Bronchial epithelial cell (primary cell): ENCODE data around the gene MLPH. TPM values are rescaled to one million over a fixed set of nuclear protein-coding genes. Genes with fewer than 3 reads are reported as not detected.

ENCODE experiments used
- DNase-seq: peaks from one replicate; pipeline ENCODE4 v3.0.0-alpha.2; 2010; ENCODE audit warnings: low read depth
- FAIRE-seq: peaks from 2 replicates; lab custom pipeline; 2011; peaks lifted over from hg19 to GRCh38; lab: Jason Lieb, UNC
- H3K27me3 ChIP-seq: 2 replicates; pipeline ENCODE4 v1.5.1; 2011; ENCODE audit warnings: low read length; ENCODE audit not compliant: control insufficient read depth, insufficient read depth
- H3K36me3 ChIP-seq: 2 replicates; pipeline ENCODE4 v1.5.1; 2011; ENCODE audit warnings: low read length; ENCODE audit not compliant: control insufficient read depth, insufficient read depth
- H3K4me3 ChIP-seq: 2 replicates; pipeline ENCODE4 v1.5.1; 2011; ENCODE audit warnings: mild to moderate bottlenecking, low read depth, low read length, control low read depth
- total RNA-seq: library from RNA; depleted of rRNA; stranded (reverse); fragments of >200 nt; gene quantifications from 2 replicates; pipeline ENCODE4 v1.2.1, GENCODE V29; 2014
- TF ChIP-seq, protein P1 (sequence below): IDR thresholded peaks from 2 replicates; pipeline ENCODE4 v1.5.1; 2011; ENCODE audit warnings: mild to moderate bottlenecking, moderate library complexity, low read length, control low read depth, inconsistent platforms; ENCODE audit not compliant: insufficient read depth, severe bottlenecking

Gene MLPH
- total RNA-seq, 1 donor from 2014 or later = 6.6 TPM

DNA sequence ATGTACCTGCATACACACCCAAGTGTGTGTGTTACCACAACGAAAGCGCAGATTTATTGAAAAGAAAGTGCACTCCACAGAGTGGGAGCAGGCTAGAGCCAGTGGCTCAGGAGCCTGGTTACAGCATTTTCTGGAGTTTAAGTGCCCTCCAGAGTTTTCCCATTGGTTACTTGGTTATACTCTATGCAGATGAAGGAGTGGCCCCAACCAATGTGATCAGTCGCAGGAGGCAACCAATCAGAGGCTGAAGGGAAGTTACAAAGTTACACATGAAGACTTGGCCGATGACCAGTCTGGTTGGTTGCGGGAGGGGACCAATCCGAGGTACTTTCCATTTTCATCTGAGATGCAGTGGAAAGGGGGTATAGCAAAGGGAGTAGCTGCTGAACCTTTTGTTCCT is 65.9 kb downstream of the MLPH start:
- H3K27me3 ChIP-seq = no peaks in the 10 kb centered on the region
- FAIRE-seq = no peak
- H3K36me3 ChIP-seq = peaks cover 3% of the 10 kb centered on the region
- no peak for DNase-seq
- TF ChIP-seq, protein P1, sequence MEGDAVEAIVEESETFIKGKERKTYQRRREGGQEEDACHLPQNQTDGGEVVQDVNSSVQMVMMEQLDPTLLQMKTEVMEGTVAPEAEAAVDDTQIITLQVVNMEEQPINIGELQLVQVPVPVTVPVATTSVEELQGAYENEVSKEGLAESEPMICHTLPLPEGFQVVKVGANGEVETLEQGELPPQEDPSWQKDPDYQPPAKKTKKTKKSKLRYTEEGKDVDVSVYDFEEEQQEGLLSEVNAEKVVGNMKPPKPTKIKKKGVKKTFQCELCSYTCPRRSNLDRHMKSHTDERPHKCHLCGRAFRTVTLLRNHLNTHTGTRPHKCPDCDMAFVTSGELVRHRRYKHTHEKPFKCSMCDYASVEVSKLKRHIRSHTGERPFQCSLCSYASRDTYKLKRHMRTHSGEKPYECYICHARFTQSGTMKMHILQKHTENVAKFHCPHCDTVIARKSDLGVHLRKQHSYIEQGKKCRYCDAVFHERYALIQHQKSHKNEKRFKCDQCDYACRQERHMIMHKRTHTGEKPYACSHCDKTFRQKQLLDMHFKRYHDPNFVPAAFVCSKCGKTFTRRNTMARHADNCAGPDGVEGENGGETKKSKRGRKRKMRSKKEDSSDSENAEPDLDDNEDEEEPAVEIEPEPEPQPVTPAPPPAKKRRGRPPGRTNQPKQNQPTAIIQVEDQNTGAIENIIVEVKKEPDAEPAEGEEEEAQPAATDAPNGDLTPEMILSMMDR = no peak
- H3K4me3 ChIP-seq = no peak overlapping the region

DNA sequence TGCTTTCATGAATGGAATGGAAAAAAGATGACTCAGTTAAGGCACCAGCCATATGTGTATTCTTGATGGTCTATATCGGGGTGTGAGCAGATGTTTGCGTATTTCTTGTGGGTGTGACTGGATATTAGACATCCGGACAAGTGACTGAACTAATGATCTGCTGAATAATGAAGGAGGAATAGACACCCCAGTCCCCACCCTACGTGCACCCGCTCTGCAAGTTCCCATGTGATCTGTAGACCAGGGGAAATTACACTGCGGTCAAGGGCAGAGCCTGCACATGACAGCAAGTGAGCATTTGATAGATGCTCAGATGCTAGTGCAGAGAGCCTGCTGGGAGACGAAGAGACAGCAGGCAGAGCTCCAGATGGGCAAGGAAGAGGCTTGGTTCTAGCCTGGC is 66.9 kb downstream of the MLPH start:
- Histone ChIP-seq H3K36me3 (peaks cover 3% of the 10 kb centered on the region), H3K4me3 (no peak overlapping the region), H3K27me3 (no peaks in the 10 kb centered on the region)
- TF ChIP-seq, protein P1 = no peak
- DNase-seq = no peak
- FAIRE-seq = no peak

DNA sequence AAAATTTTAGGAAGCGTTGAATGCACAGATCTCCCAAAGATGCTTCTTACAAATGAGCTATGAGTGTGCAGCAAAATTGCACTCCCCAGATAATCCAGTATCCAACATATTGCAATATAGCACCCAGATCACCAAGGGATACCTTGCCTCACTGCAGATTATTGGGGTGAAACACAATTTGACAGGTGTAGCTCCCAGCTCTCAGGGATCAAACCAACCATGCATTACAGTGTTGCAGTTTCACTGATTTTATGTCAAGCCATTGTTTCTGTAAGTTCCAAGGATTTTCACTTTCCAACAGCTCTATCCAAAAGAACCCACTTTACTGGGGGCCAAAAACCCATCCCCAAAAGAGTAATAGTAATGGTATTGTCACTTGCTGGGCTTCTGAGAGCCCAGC is 68.5 kb downstream of the MLPH start:
- DNase-seq (no peak), FAIRE-seq (no peak)
- Histone ChIP-seq H3K27me3 (no peaks in the 10 kb centered on the region), H3K36me3 (peaks cover 1% of the 10 kb centered on the region), H3K4me3 (no peak overlapping the region)
- TF ChIP-seq, protein P1 = no peak

DNA sequence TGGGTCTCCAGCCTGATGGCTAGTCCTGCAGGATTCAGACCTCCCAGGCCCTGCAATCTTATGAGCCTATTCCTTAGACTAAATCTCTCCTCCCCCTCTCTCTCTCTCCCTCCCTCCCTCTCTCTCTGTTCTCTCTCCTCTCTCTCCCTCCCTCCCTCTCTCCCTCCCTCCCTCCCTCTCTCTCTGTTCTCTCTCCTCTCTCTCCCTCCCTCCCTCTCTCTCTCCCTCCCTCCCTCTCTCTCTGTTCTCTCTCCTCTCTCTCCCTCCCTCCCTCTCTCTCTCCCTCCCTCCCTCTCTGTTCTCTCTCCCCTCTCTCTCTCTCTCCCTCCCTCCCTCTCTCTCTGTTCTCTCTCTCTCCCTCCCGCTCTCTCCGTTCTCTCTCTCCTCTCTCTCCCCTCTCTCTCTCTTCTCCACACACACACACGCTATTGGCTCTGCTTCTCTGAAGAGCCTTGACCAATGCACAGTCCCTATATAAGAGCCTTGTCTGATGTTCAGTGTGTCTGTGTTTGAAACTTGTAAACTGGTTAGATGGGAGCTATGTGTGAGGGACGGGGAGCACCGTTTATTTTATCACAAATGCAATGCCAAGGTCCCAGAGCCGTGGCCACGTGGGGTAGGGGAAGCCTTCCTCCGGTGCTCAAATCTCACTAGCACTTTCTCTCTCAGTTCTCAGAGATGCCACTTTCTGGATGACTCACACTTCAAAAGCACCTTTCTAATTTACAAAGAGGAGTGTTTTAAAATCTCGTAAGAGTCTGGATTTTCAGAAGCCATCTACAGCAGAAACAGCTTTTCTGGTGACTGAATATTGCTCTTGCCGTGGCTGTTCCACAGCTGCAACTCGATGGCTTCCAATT is 70.0 kb downstream of the MLPH start:
- H3K27me3 ChIP-seq = no peaks in the 10 kb centered on the region
- no peak overlapping the region for H3K4me3 ChIP-seq
- DNase-seq (no peak), FAIRE-seq (no peak)
- no peaks in the 10 kb centered on the region for H3K36me3 ChIP-seq
- TF ChIP-seq, protein P1 = no peak

DNA sequence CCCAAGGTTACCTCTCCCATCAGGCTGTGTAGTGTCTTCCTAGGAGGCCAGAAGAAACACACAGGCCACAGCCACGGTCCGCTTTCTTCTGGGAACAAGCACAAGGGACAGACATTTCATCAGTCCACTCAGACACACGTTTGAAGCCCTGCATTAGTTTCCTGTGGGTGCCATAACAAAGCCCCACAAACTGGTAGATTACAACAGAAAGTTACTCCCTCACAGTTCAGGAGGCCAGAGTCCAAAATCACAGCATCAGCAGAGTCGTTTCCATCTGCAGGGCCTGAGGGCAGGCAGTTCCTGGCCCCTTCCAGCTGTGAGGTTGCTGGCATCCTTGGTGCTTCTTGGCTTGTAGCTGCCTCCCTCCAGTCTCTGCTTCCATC is 70.6 kb downstream of the MLPH start:
- Histone ChIP-seq H3K36me3 (no peaks in the 10 kb centered on the region), H3K27me3 (no peaks in the 10 kb centered on the region), H3K4me3 (no peak overlapping the region)
- FAIRE-seq (no peak), DNase-seq (no peak)
- TF ChIP-seq, protein P1 = no peak
